ENCODE data around the gene SURF6.

DNA sequence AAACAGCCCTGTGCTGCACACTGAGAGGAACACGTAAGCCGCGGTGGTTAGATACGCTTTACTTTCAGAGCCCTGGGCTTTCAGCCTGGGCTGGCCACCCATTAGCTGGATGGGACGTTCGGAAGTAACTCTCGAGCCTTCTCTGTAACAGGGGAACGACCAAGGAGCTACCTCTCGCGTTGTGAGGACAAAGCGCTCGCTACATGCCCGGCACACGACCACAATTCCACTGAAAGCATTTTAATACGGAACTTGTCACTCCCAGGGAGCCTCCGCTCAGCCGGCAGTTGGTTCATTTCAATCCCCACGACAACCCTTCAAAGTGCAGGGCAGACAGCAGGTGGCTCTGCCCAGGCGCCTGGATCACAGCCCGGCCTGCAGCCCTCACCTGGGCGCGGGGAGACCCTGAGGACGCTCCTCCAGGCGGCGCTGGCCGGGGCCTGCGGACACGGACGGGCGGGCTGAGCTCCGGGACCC lies 19.9 kb upstream of the SURF6 start:
- TF ChIP-seq, protein P1, sequence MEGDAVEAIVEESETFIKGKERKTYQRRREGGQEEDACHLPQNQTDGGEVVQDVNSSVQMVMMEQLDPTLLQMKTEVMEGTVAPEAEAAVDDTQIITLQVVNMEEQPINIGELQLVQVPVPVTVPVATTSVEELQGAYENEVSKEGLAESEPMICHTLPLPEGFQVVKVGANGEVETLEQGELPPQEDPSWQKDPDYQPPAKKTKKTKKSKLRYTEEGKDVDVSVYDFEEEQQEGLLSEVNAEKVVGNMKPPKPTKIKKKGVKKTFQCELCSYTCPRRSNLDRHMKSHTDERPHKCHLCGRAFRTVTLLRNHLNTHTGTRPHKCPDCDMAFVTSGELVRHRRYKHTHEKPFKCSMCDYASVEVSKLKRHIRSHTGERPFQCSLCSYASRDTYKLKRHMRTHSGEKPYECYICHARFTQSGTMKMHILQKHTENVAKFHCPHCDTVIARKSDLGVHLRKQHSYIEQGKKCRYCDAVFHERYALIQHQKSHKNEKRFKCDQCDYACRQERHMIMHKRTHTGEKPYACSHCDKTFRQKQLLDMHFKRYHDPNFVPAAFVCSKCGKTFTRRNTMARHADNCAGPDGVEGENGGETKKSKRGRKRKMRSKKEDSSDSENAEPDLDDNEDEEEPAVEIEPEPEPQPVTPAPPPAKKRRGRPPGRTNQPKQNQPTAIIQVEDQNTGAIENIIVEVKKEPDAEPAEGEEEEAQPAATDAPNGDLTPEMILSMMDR (conservative IDR thresholded peaks at IDR 0.05; ENCODE audit: low read depth in 2 of 2), result no peak
- TF ChIP-seq JUNB (IDR thresholded peaks at IDR 0.05; ENCODE audit: unreplicated experiment) (no peak), EZH2 (IDR thresholded peaks at IDR 0.05; ENCODE audit: low read depth, unreplicated experiment) (no peak), CREB1 (CRISPR knock-in tag; IDR thresholded peaks at IDR 0.05; ENCODE audit: low read depth) (no peak), POLR2AphosphoS5 (IDR thresholded peaks at IDR 0.05; ENCODE audit: low read depth) (no peak), EZH2phosphoT487 (IDR thresholded peaks at IDR 0.05; ENCODE audit: unreplicated experiment) (no peak), ZNF331 (CRISPR knock-in tag; IDR thresholded peaks at IDR 0.05; ENCODE audit: low read depth) (no peak), ZNF114 (CRISPR knock-in tag; IDR thresholded peaks at IDR 0.05) (no peak), NANOG (IDR thresholded peaks at IDR 0.05; ENCODE audit: borderline replicate concordance) (no peak)
- TF ChIP-seq, protein P2, sequence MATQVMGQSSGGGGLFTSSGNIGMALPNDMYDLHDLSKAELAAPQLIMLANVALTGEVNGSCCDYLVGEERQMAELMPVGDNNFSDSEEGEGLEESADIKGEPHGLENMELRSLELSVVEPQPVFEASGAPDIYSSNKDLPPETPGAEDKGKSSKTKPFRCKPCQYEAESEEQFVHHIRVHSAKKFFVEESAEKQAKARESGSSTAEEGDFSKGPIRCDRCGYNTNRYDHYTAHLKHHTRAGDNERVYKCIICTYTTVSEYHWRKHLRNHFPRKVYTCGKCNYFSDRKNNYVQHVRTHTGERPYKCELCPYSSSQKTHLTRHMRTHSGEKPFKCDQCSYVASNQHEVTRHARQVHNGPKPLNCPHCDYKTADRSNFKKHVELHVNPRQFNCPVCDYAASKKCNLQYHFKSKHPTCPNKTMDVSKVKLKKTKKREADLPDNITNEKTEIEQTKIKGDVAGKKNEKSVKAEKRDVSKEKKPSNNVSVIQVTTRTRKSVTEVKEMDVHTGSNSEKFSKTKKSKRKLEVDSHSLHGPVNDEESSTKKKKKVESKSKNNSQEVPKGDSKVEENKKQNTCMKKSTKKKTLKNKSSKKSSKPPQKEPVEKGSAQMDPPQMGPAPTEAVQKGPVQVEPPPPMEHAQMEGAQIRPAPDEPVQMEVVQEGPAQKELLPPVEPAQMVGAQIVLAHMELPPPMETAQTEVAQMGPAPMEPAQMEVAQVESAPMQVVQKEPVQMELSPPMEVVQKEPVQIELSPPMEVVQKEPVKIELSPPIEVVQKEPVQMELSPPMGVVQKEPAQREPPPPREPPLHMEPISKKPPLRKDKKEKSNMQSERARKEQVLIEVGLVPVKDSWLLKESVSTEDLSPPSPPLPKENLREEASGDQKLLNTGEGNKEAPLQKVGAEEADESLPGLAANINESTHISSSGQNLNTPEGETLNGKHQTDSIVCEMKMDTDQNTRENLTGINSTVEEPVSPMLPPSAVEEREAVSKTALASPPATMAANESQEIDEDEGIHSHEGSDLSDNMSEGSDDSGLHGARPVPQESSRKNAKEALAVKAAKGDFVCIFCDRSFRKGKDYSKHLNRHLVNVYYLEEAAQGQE (IDR thresholded peaks at IDR 0.05; ENCODE audit: unreplicated experiment), result no peak
- TF ChIP-seq, protein P3, sequence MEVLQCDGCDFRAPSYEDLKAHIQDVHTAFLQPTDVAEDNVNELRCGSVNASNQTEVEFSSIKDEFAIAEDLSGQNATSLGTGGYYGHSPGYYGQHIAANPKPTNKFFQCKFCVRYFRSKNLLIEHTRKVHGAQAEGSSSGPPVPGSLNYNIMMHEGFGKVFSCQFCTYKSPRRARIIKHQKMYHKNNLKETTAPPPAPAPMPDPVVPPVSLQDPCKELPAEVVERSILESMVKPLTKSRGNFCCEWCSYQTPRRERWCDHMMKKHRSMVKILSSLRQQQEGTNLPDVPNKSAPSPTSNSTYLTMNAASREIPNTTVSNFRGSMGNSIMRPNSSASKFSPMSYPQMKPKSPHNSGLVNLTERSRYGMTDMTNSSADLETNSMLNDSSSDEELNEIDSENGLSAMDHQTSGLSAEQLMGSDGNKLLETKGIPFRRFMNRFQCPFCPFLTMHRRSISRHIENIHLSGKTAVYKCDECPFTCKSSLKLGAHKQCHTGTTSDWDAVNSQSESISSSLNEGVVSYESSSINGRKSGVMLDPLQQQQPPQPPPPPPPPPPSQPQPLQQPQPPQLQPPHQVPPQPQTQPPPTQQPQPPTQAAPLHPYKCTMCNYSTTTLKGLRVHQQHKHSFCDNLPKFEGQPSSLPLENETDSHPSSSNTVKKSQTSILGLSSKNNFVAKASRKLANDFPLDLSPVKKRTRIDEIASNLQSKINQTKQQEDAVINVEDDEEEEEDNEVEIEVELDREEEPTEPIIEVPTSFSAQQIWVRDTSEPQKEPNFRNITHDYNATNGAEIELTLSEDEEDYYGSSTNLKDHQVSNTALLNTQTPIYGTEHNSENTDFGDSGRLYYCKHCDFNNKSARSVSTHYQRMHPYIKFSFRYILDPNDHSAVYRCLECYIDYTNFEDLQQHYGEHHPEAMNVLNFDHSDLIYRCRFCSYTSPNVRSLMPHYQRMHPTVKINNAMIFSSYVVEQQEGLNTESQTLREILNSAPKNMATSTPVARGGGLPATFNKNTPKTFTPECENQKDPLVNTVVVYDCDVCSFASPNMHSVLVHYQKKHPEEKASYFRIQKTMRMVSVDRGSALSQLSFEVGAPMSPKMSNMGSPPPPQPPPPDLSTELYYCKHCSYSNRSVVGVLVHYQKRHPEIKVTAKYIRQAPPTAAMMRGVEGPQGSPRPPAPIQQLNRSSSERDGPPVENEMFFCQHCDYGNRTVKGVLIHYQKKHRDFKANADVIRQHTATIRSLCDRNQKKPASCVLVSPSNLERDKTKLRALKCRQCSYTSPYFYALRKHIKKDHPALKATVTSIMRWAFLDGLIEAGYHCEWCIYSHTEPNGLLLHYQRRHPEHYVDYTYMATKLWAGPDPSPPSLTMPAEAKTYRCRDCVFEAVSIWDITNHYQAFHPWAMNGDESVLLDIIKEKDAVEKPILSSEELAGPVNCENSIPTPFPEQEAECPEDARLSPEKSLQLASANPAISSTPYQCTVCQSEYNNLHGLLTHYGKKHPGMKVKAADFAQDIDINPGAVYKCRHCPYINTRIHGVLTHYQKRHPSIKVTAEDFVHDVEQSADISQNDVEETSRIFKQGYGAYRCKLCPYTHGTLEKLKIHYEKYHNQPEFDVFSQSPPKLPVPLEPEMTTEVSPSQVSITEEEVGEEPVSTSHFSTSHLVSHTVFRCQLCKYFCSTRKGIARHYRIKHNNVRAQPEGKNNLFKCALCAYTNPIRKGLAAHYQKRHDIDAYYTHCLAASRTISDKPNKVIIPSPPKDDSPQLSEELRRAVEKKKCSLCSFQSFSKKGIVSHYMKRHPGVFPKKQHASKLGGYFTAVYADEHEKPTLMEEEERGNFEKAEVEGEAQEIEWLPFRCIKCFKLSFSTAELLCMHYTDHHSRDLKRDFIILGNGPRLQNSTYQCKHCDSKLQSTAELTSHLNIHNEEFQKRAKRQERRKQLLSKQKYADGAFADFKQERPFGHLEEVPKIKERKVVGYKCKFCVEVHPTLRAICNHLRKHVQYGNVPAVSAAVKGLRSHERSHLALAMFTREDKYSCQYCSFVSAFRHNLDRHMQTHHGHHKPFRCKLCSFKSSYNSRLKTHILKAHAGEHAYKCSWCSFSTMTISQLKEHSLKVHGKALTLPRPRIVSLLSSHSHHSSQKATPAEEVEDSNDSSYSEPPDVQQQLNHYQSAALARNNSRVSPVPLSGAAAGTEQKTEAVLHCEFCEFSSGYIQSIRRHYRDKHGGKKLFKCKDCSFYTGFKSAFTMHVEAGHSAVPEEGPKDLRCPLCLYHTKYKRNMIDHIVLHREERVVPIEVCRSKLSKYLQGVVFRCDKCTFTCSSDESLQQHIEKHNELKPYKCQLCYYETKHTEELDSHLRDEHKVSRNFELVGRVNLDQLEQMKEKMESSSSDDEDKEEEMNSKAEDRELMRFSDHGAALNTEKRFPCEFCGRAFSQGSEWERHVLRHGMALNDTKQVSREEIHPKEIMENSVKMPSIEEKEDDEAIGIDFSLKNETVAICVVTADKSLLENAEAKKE (CRISPR knock-in tag; IDR thresholded peaks at IDR 0.05), result no peak
- TF ChIP-seq, protein P4, sequence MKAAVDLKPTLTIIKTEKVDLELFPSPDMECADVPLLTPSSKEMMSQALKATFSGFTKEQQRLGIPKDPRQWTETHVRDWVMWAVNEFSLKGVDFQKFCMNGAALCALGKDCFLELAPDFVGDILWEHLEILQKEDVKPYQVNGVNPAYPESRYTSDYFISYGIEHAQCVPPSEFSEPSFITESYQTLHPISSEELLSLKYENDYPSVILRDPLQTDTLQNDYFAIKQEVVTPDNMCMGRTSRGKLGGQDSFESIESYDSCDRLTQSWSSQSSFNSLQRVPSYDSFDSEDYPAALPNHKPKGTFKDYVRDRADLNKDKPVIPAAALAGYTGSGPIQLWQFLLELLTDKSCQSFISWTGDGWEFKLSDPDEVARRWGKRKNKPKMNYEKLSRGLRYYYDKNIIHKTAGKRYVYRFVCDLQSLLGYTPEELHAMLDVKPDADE (IDR thresholded peaks at IDR 0.05), result no peak
